ENCODE data around the gene GREM2. TPM values are rescaled to one million over a fixed set of nuclear protein-coding genes. Genes with fewer than 3 reads are reported as not detected.

The GREM2 gene
- polyA plus RNA-seq, 1 donor from 2014 or later, result 0.85 TPM

- no peaks in the 10 kb centered on the region for H3K9me3 ChIP-seq (ENCODE audit: low read length)
- no peaks in the 10 kb centered on the region for H4K20me1 ChIP-seq (ENCODE audit: insufficient read depth)
- H3K4me3 ChIP-seq (ENCODE audit: low read length), result no peak overlapping the region
- H3K27ac ChIP-seq (ENCODE audit: low read length), result no peak overlapping the region
- H3K9me2 ChIP-seq (ENCODE audit: insufficient read depth, low read length), result no peaks in the 10 kb centered on the region
- H2AFZ ChIP-seq (ENCODE audit: low read depth, low read length), result no peak overlapping the region
- H3K4me2 ChIP-seq (ENCODE audit: low read length), result no peak overlapping the region
- no peaks in the 10 kb centered on the region for H3K27me3 ChIP-seq (ENCODE audit: insufficient read depth, low read depth, low read length)
- no peaks in the 10 kb centered on the region for H3K36me3 ChIP-seq (ENCODE audit: insufficient read depth, low read length)
- no peaks in the 10 kb centered on the region for H3F3A ChIP-seq (ENCODE audit: insufficient read depth, low read length, poor library complexity, severe bottlenecking)
- no peak for TF ChIP-seq RAD21 (conservative IDR thresholded peaks at IDR 0.05)
- no peak for TF ChIP-seq TAF1 (IDR thresholded peaks at IDR 0.05; ENCODE audit: low read depth)
- TF ChIP-seq CTCF (IDR thresholded peaks at IDR 0.05; ENCODE audit: poor library complexity, severe bottlenecking), result no peak
- TF ChIP-seq POLR2AphosphoS5 (IDR thresholded peaks at IDR 0.05), result no peak
- TF ChIP-seq MXI1 (conservative IDR thresholded peaks at IDR 0.05; ENCODE audit: poor library complexity, severe bottlenecking), result no peak
- no peak for TF ChIP-seq EZH2 (IDR thresholded peaks at IDR 0.05; ENCODE audit: borderline replicate concordance, insufficient read depth, low read length, poor library complexity, severe bottlenecking)
- no peak for TF ChIP-seq EP300 (conservative IDR thresholded peaks at IDR 0.05; ENCODE audit: poor library complexity, severe bottlenecking)
- TF ChIP-seq REST (IDR thresholded peaks at IDR 0.05; ENCODE audit: borderline replicate concordance), result no peak
- no peak for TF ChIP-seq SMC3 (conservative IDR thresholded peaks at IDR 0.05; ENCODE audit: poor library complexity)
- H3K79me2 ChIP-seq (replicated peaks; ENCODE audit: insufficient read depth, low read length), result no peaks in the 10 kb centered on the region
- H3K9ac ChIP-seq (ENCODE audit: low read length), result no peak overlapping the region
These were observed 84.9 kb downstream of the GREM2 start for GRCh38 chr1:240527086-240527485.

GRCh38 chr1:240526312-240526711, 85.6 kb downstream of the GREM2 start:
- no peaks in the 10 kb centered on the region for H3K27me3 ChIP-seq (ENCODE audit: insufficient read depth, low read depth, low read length)
- H3K9me2 ChIP-seq (ENCODE audit: insufficient read depth, low read length), result no peaks in the 10 kb centered on the region
- no peak overlapping the region for H3K27ac ChIP-seq (ENCODE audit: low read length)
- H4K20me1 ChIP-seq (ENCODE audit: insufficient read depth), result no peaks in the 10 kb centered on the region
- H3F3A ChIP-seq (ENCODE audit: insufficient read depth, low read length, poor library complexity, severe bottlenecking), result no peaks in the 10 kb centered on the region
- H3K9me3 ChIP-seq (ENCODE audit: low read length), result no peaks in the 10 kb centered on the region
- TF ChIP-seq CTCF (IDR thresholded peaks at IDR 0.05; ENCODE audit: poor library complexity, severe bottlenecking) (no peak), RAD21 (conservative IDR thresholded peaks at IDR 0.05) (no peak), POLR2AphosphoS5 (IDR thresholded peaks at IDR 0.05) (no peak), EZH2 (IDR thresholded peaks at IDR 0.05; ENCODE audit: borderline replicate concordance, insufficient read depth, low read length, poor library complexity, severe bottlenecking) (no peak), EP300 (conservative IDR thresholded peaks at IDR 0.05; ENCODE audit: poor library complexity, severe bottlenecking) (no peak), TAF1 (IDR thresholded peaks at IDR 0.05; ENCODE audit: low read depth) (no peak), MXI1 (conservative IDR thresholded peaks at IDR 0.05; ENCODE audit: poor library complexity, severe bottlenecking) (no peak), SMC3 (conservative IDR thresholded peaks at IDR 0.05; ENCODE audit: poor library complexity) (no peak), REST (IDR thresholded peaks at IDR 0.05; ENCODE audit: borderline replicate concordance) (no peak)
- H3K79me2 ChIP-seq (replicated peaks; ENCODE audit: insufficient read depth, low read length), result no peaks in the 10 kb centered on the region
- H3K36me3 ChIP-seq (ENCODE audit: insufficient read depth, low read length), result no peaks in the 10 kb centered on the region
- no peak overlapping the region for H3K4me3 ChIP-seq (ENCODE audit: low read length)
- H2AFZ ChIP-seq (ENCODE audit: low read depth, low read length), result no peak overlapping the region
- H3K4me2 ChIP-seq (ENCODE audit: low read length), result no peak overlapping the region
- no peak overlapping the region for H3K9ac ChIP-seq (ENCODE audit: low read length)
